Fibroblast of lung (primary cell): ENCODE measurements around the gene DDAH1.

Experiments used
- EZH2 ChIP-seq: IDR thresholded peaks from 2 replicates; pipeline ENCODE4 v1.5.1; 2012; ENCODE audit warnings: low read length, control low read depth, mild to moderate bottlenecking; ENCODE audit errors: missing control alignments
- TF ChIP-seq, protein P1 (sequence below), 2 donors: IDR thresholded peaks in 1 of 2; conservative IDR thresholded peaks in 1 of 2; 1 replicate in 1 of 2; 2 replicates in 1 of 2; pipeline ENCODE4 v1.5.1; 2011 to 2012; ENCODE audit warnings: low read length in 2 of 2, control low read depth in 1 of 2, inconsistent platforms in 1 of 2, low read depth in 1 of 2, mild to moderate bottlenecking in 1 of 2

DNA sequence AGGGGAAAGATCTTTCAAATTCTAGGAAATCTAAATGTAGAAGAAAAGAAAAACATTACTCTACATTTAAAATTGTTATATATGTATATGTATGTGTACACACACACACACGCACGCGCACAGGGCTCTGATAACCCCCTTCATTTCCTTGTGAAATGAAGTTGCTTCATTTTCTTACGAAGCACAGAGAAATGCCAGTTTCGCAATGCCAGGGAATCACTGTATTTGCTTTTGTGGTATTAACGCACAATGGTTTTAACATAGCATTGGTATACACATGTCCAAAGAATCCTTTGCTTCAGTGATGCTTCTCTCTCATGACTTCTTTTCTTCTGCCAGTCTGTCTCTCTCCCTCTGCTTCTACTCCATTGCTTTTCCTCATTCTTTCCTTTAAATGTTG is 8.4 kb upstream of the DDAH1 start:
- TF ChIP-seq, protein P1, sequence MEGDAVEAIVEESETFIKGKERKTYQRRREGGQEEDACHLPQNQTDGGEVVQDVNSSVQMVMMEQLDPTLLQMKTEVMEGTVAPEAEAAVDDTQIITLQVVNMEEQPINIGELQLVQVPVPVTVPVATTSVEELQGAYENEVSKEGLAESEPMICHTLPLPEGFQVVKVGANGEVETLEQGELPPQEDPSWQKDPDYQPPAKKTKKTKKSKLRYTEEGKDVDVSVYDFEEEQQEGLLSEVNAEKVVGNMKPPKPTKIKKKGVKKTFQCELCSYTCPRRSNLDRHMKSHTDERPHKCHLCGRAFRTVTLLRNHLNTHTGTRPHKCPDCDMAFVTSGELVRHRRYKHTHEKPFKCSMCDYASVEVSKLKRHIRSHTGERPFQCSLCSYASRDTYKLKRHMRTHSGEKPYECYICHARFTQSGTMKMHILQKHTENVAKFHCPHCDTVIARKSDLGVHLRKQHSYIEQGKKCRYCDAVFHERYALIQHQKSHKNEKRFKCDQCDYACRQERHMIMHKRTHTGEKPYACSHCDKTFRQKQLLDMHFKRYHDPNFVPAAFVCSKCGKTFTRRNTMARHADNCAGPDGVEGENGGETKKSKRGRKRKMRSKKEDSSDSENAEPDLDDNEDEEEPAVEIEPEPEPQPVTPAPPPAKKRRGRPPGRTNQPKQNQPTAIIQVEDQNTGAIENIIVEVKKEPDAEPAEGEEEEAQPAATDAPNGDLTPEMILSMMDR (conservative IDR thresholded peaks at IDR 0.05 in 1 of 2, IDR thresholded peaks at IDR 0.05 in 1 of 2; ENCODE audit: low read depth in 1 of 2, low read length in 2 of 2) = no peak
- no peak for TF ChIP-seq EZH2
